ENCODE measurements around the gene SLU7.

Gene SLU7

GRCh38 chr5:160458806-160459800 lies 40.2 kb upstream of the SLU7 start:
- Histone ChIP-seq H3K4ac (ENCODE audit: low read depth, low read length) (no peak overlapping the region), H3K4me1 (ENCODE audit: control insufficient read depth, low read depth, low read length) (no peaks in the 10 kb centered on the region), H3K79me1 (ENCODE audit: low read length) (no peaks in the 10 kb centered on the region), H2BK15ac (replicated peaks; ENCODE audit: low read depth) (no peak overlapping the region), H3K23ac (ENCODE audit: low read length) (no peak overlapping the region), H3K4me3 (ENCODE audit: low read length) (no peak overlapping the region), H4K8ac (ENCODE audit: low read depth, low read length) (no peak overlapping the region), H3K79me2 (ENCODE audit: control insufficient read depth, insufficient read depth, low read length) (no peaks in the 10 kb centered on the region), H3K4me2 (ENCODE audit: low read length) (no peak overlapping the region), H2BK120ac (ENCODE audit: low read depth, low read length) (no peak overlapping the region), H2BK5ac (ENCODE audit: low read length) (no peak overlapping the region), H3K9ac (ENCODE audit: low read length) (no peak overlapping the region), H3K27ac (ENCODE audit: low read depth, low read length) (no peak overlapping the region), H3K27me3 (ENCODE audit: insufficient read depth, low read length, poor library complexity) (no peaks in the 10 kb centered on the region), H4K5ac (ENCODE audit: low read length) (no peak overlapping the region), H2AK5ac (ENCODE audit: low read length) (no peak overlapping the region), H3K56ac (ENCODE audit: low read length) (no peak overlapping the region), H3K18ac (ENCODE audit: low read length) (no peak overlapping the region), H3K36me3 (ENCODE audit: control insufficient read depth, insufficient read depth, low read length) (no peaks in the 10 kb centered on the region)
- no CpG with 5 or more reads among the region's 8 CpGs for WGBS (ENCODE audit: extremely low coverage, insufficient coverage, low lambda C conversion rate)
- no peak for DNase-seq

DNA sequence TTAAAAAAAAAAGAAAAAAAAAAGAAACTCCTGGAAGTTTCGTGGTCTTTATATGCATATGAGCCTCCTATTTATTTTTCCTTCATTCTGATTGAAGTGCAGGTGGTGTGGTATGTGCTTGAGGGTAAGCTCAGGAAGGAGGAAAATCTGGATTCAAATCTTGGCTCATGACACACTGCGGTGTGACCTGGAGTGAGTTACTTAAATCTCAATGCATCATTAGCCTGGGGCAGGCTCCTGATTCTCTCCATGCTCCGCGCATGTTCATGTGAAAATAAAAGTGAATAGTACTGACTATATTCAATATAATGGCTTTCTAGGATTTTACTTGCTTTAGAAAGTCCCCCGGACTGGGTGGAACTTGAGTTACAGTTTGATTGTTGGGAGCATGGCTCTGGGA lies 38.4 kb upstream of the SLU7 start:
- DNase-seq, result no peak

DNA sequence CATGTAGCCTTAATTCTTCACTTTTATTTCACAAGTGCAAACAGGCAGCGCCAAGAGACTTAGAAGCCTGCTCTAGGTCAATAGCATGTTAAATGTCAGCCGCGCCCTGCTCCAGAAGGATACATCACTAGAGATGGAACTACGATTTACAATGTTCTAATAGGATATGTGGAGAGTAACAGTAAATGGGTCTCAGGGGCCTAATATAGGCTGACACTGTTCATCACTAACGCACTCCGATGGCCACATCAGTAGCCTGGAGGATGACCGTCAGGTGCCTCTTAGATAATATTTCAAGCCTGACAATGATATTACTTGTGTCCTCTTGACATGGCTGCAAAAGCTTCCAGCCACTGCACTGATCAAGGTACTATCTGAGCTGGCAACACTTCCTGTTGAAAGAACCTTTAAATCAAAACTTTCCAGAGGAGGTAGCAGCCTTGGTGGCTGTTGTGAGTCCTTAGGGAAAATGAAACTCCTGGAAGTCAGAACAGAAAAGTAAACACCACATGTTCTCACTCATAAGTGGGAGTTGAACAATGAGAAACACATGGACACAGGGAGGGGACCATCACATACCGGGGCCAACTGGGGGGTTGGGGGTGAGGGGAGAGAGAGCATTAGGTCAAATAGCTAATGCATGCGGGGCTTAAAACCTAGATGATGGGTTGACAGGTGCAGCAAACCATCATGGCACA lies 37.7 kb upstream of the SLU7 start:
- WGBS (ENCODE audit: extremely low coverage, insufficient coverage, low lambda C conversion rate), result no CpG with 5 or more reads among the region's 9 CpGs
- H3K79me1 ChIP-seq (ENCODE audit: low read length), result no peaks in the 10 kb centered on the region

More for the DNA sequence above, 38.4 kb upstream of the SLU7 start:
- Histone ChIP-seq H3K4me2 (ENCODE audit: low read length) (no peak overlapping the region), H3K56ac (ENCODE audit: low read length) (no peak overlapping the region), H4K8ac (ENCODE audit: low read depth, low read length) (no peak overlapping the region), H4K5ac (ENCODE audit: low read length) (no peak overlapping the region), H2BK120ac (ENCODE audit: low read depth, low read length) (no peak overlapping the region), H3K27me3 (ENCODE audit: insufficient read depth, low read length, poor library complexity) (no peaks in the 10 kb centered on the region), H3K79me1 (ENCODE audit: low read length) (no peaks in the 10 kb centered on the region), H3K23ac (ENCODE audit: low read length) (no peak overlapping the region), H2BK15ac (replicated peaks; ENCODE audit: low read depth) (no peak overlapping the region), H3K4ac (ENCODE audit: low read depth, low read length) (no peak overlapping the region), H3K18ac (ENCODE audit: low read length) (no peak overlapping the region), H3K4me1 (ENCODE audit: control insufficient read depth, low read depth, low read length) (no peaks in the 10 kb centered on the region), H3K9ac (ENCODE audit: low read length) (no peak overlapping the region), H3K4me3 (ENCODE audit: low read length) (no peak overlapping the region), H2BK5ac (ENCODE audit: low read length) (no peak overlapping the region), H3K36me3 (ENCODE audit: control insufficient read depth, insufficient read depth, low read length) (no peaks in the 10 kb centered on the region), H3K79me2 (ENCODE audit: control insufficient read depth, insufficient read depth, low read length) (no peaks in the 10 kb centered on the region), H3K27ac (ENCODE audit: low read depth, low read length) (no peak overlapping the region), H2AK5ac (ENCODE audit: low read length) (no peak overlapping the region)
- no CpG with 5 or more reads among the region's 5 CpGs for WGBS (ENCODE audit: extremely low coverage, insufficient coverage, low lambda C conversion rate)

GRCh38 chr5:160455600-160455999 lies 36.7 kb upstream of the SLU7 start:
- Histone ChIP-seq H3K4ac (ENCODE audit: low read depth, low read length) (no peak overlapping the region), H2AK5ac (ENCODE audit: low read length) (no peak overlapping the region), H3K79me1 (ENCODE audit: low read length) (no peaks in the 10 kb centered on the region), H3K18ac (ENCODE audit: low read length) (no peak overlapping the region), H3K23ac (ENCODE audit: low read length) (no peak overlapping the region), H3K4me2 (ENCODE audit: low read length) (no peak overlapping the region), H3K56ac (ENCODE audit: low read length) (no peak overlapping the region), H3K4me3 (ENCODE audit: low read length) (no peak overlapping the region), H3K27me3 (ENCODE audit: insufficient read depth, low read length, poor library complexity) (no peaks in the 10 kb centered on the region), H4K8ac (ENCODE audit: low read depth, low read length) (no peak overlapping the region), H3K27ac (ENCODE audit: low read depth, low read length) (no peak overlapping the region), H3K9ac (ENCODE audit: low read length) (no peak overlapping the region), H2BK15ac (replicated peaks; ENCODE audit: low read depth) (no peak overlapping the region), H3K36me3 (ENCODE audit: control insufficient read depth, insufficient read depth, low read length) (no peaks in the 10 kb centered on the region), H3K79me2 (ENCODE audit: control insufficient read depth, insufficient read depth, low read length) (no peaks in the 10 kb centered on the region), H3K4me1 (ENCODE audit: control insufficient read depth, low read depth, low read length) (no peaks in the 10 kb centered on the region), H2BK5ac (ENCODE audit: low read length) (no peak overlapping the region), H2BK120ac (ENCODE audit: low read depth, low read length) (no peak overlapping the region), H4K5ac (ENCODE audit: low read length) (no peak overlapping the region)
- DNase-seq, result no peak
- no CpG with 5 or more reads among the region's 4 CpGs for WGBS (ENCODE audit: extremely low coverage, insufficient coverage, low lambda C conversion rate)

More for the DNA sequence above, 37.7 kb upstream of the SLU7 start:
- no peak overlapping the region for H3K4ac ChIP-seq (ENCODE audit: low read depth, low read length)
- no peak for DNase-seq
- no peak overlapping the region for H2BK5ac ChIP-seq (ENCODE audit: low read length)
- no peak overlapping the region for H3K18ac ChIP-seq (ENCODE audit: low read length)
- no peak overlapping the region for H2AK5ac ChIP-seq (ENCODE audit: low read length)
- H3K36me3 ChIP-seq (ENCODE audit: control insufficient read depth, insufficient read depth, low read length), result no peaks in the 10 kb centered on the region
- H3K23ac ChIP-seq (ENCODE audit: low read length), result no peak overlapping the region
- H4K5ac ChIP-seq (ENCODE audit: low read length), result no peak overlapping the region
- no peak overlapping the region for H3K56ac ChIP-seq (ENCODE audit: low read length)
- no peak overlapping the region for H3K4me3 ChIP-seq (ENCODE audit: low read length)
- no peak overlapping the region for H3K9ac ChIP-seq (ENCODE audit: low read length)
- no peaks in the 10 kb centered on the region for H3K4me1 ChIP-seq (ENCODE audit: control insufficient read depth, low read depth, low read length)
- H2BK15ac ChIP-seq (replicated peaks; ENCODE audit: low read depth), result no peak overlapping the region
- H3K4me2 ChIP-seq (ENCODE audit: low read length), result no peak overlapping the region
- H2BK120ac ChIP-seq (ENCODE audit: low read depth, low read length), result no peak overlapping the region
- no peak overlapping the region for H4K8ac ChIP-seq (ENCODE audit: low read depth, low read length)
- no peaks in the 10 kb centered on the region for H3K79me2 ChIP-seq (ENCODE audit: control insufficient read depth, insufficient read depth, low read length)
- H3K27ac ChIP-seq (ENCODE audit: low read depth, low read length), result no peak overlapping the region
- H3K27me3 ChIP-seq (ENCODE audit: insufficient read depth, low read length, poor library complexity), result no peaks in the 10 kb centered on the region

GRCh38 chr5:160453751-160454150 lies 34.9 kb upstream of the SLU7 start:
- Histone ChIP-seq H3K56ac (ENCODE audit: low read length) (no peak overlapping the region), H2BK15ac (replicated peaks; ENCODE audit: low read depth) (no peak overlapping the region), H3K4me3 (ENCODE audit: low read length) (no peak overlapping the region), H3K9ac (ENCODE audit: low read length) (no peak overlapping the region), H3K27me3 (ENCODE audit: insufficient read depth, low read length, poor library complexity) (no peaks in the 10 kb centered on the region), H3K79me2 (ENCODE audit: control insufficient read depth, insufficient read depth, low read length) (no peaks in the 10 kb centered on the region), H4K5ac (ENCODE audit: low read length) (no peak overlapping the region), H2BK120ac (ENCODE audit: low read depth, low read length) (no peak overlapping the region), H3K79me1 (ENCODE audit: low read length) (no peaks in the 10 kb centered on the region), H3K4ac (ENCODE audit: low read depth, low read length) (no peak overlapping the region), H3K27ac (ENCODE audit: low read depth, low read length) (no peak overlapping the region), H3K18ac (ENCODE audit: low read length) (no peak overlapping the region), H3K36me3 (ENCODE audit: control insufficient read depth, insufficient read depth, low read length) (no peaks in the 10 kb centered on the region), H4K8ac (ENCODE audit: low read depth, low read length) (no peak overlapping the region), H3K4me1 (ENCODE audit: control insufficient read depth, low read depth, low read length) (no peaks in the 10 kb centered on the region), H3K4me2 (ENCODE audit: low read length) (no peak overlapping the region), H3K23ac (ENCODE audit: low read length) (no peak overlapping the region), H2BK5ac (ENCODE audit: low read length) (no peak overlapping the region), H2AK5ac (ENCODE audit: low read length) (no peak overlapping the region)
- no peak for DNase-seq
- WGBS (ENCODE audit: extremely low coverage, insufficient coverage, low lambda C conversion rate), result no CpG with 5 or more reads among the region's 1 CpG
